ENCODE measurements around the gene ROMO1.

The ROMO1 gene

DNA sequence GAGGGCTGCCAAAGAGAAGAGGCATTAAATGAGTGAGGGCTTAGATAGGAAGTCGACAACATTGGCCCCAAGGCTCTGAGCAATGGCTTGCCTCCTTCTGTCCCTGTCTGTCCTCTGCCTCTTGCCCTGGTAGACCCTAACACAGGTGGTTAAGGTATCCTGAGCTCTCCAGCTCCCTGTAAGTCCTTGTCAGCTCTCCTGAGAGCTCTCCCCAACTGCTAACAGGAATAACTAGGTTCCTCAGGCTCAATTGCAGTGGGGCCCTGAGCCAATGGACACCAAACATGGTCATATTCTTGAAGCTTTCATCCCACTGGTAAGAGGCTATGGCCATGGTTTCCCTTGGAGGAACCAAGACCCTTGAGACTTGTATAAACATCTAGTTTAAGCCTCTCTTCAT is 29.5 kb upstream of the ROMO1 start:
- H3K27me3 ChIP-seq (ENCODE audit: low read depth, low read length), result no peaks in the 10 kb centered on the region
- no peak overlapping the region for H3K4me3 ChIP-seq (ENCODE audit: low read length)
- no peaks in the 10 kb centered on the region for H3K4me1 ChIP-seq (ENCODE audit: low read length)
- H3K4me2 ChIP-seq (ENCODE audit: low read length), result no peak overlapping the region
- no peaks in the 10 kb centered on the region for H4K20me1 ChIP-seq (ENCODE audit: insufficient read depth, low read length)
- peaks cover 42% of the 10 kb centered on the region for H3K36me3 ChIP-seq (replicated peaks; ENCODE audit: low read depth, low read length)
- TF ChIP-seq EZH2phosphoT487 (IDR thresholded peaks at IDR 0.05; ENCODE audit: low read depth), result no peak
- TF ChIP-seq, protein P1, sequence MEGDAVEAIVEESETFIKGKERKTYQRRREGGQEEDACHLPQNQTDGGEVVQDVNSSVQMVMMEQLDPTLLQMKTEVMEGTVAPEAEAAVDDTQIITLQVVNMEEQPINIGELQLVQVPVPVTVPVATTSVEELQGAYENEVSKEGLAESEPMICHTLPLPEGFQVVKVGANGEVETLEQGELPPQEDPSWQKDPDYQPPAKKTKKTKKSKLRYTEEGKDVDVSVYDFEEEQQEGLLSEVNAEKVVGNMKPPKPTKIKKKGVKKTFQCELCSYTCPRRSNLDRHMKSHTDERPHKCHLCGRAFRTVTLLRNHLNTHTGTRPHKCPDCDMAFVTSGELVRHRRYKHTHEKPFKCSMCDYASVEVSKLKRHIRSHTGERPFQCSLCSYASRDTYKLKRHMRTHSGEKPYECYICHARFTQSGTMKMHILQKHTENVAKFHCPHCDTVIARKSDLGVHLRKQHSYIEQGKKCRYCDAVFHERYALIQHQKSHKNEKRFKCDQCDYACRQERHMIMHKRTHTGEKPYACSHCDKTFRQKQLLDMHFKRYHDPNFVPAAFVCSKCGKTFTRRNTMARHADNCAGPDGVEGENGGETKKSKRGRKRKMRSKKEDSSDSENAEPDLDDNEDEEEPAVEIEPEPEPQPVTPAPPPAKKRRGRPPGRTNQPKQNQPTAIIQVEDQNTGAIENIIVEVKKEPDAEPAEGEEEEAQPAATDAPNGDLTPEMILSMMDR (IDR thresholded peaks at IDR 0.05; ENCODE audit: low read depth, low read length), result no peak
- H3K9ac ChIP-seq (ENCODE audit: low read length), result no peak overlapping the region
- H3K9me3 ChIP-seq (ENCODE audit: insufficient read depth, low read length), result no peaks in the 10 kb centered on the region
- H2AFZ ChIP-seq (ENCODE audit: low read depth, low read length), result no peak overlapping the region
- no peak overlapping the region for H3K27ac ChIP-seq (ENCODE audit: low read length)
- peaks cover 5% of the 10 kb centered on the region for H3K79me2 ChIP-seq (ENCODE audit: low read length)

DNA sequence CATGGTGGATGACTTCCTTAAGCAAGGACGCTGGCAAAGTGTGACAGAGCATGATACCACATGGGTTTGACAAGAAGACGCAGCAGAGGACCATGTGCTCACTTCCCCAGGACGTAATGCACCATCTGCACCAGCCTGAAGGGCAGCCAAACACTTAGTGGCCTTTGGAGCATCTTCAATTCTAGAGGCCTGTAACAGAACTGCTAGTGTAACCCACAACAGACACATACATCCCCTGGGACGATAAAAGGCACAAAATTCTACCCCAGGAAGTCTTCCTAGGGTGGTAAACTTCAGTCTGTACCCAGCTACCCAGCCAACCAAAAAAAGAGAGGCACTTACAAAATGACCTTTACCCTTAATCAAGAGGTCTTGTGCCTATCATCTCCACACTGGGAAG is 25.3 kb upstream of the ROMO1 start:
- H3K4me1 ChIP-seq (ENCODE audit: low read length), result no peaks in the 10 kb centered on the region
- peaks cover 28% of the 10 kb centered on the region for H3K36me3 ChIP-seq (replicated peaks; ENCODE audit: low read depth, low read length)
- no peak overlapping the region for H3K9ac ChIP-seq (ENCODE audit: low read length)
- no peak overlapping the region for H2AFZ ChIP-seq (ENCODE audit: low read depth, low read length)
- TF ChIP-seq EZH2phosphoT487 (IDR thresholded peaks at IDR 0.05; ENCODE audit: low read depth), result no peak
- TF ChIP-seq, protein P1 (IDR thresholded peaks at IDR 0.05; ENCODE audit: low read depth, low read length), result no peak
- H3K27me3 ChIP-seq (ENCODE audit: low read depth, low read length), result no peaks in the 10 kb centered on the region
- H4K20me1 ChIP-seq (ENCODE audit: insufficient read depth, low read length), result no peaks in the 10 kb centered on the region
- no peaks in the 10 kb centered on the region for H3K9me3 ChIP-seq (ENCODE audit: insufficient read depth, low read length)
- H3K4me3 ChIP-seq (ENCODE audit: low read length), result no peak overlapping the region
- no peak overlapping the region for H3K27ac ChIP-seq (ENCODE audit: low read length)
- H3K4me2 ChIP-seq (ENCODE audit: low read length), result no peak overlapping the region
- no peaks in the 10 kb centered on the region for H3K79me2 ChIP-seq (ENCODE audit: low read length)

DNA sequence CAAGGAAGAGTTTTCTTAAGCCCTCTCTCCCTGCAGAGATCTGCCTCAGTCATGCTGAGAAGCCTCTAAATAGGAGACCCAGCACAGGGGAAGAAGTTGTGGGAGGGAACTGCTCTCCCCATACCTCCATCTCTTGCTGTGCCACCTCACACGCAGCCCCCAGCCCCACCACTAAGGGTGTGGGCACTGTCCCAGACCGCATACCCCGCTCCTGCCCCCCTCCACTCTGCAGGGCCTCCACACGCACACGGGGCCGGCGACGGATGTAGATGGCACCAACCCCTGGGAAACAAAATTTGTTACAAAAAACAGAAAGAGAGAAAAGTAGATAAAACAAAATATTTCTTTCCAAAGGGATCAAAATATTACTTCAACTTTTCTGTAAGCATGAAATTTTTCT is 24.3 kb upstream of the ROMO1 start:
- Histone ChIP-seq H3K9ac (ENCODE audit: low read length) (no peak overlapping the region), H3K27me3 (ENCODE audit: low read depth, low read length) (no peaks in the 10 kb centered on the region), H3K4me1 (ENCODE audit: low read length) (no peaks in the 10 kb centered on the region), H3K27ac (ENCODE audit: low read length) (no peak overlapping the region), H3K4me2 (ENCODE audit: low read length) (no peak overlapping the region), H3K4me3 (ENCODE audit: low read length) (no peak overlapping the region), H2AFZ (ENCODE audit: low read depth, low read length) (no peak overlapping the region), H3K36me3 (replicated peaks; ENCODE audit: low read depth, low read length) (peaks cover 20% of the 10 kb centered on the region), H4K20me1 (ENCODE audit: insufficient read depth, low read length) (no peaks in the 10 kb centered on the region), H3K79me2 (ENCODE audit: low read length) (no peaks in the 10 kb centered on the region), H3K9me3 (ENCODE audit: insufficient read depth, low read length) (no peaks in the 10 kb centered on the region)
- TF ChIP-seq, protein P1 (IDR thresholded peaks at IDR 0.05; ENCODE audit: low read depth, low read length), result no peak
- no peak for TF ChIP-seq EZH2phosphoT487 (IDR thresholded peaks at IDR 0.05; ENCODE audit: low read depth)

DNA sequence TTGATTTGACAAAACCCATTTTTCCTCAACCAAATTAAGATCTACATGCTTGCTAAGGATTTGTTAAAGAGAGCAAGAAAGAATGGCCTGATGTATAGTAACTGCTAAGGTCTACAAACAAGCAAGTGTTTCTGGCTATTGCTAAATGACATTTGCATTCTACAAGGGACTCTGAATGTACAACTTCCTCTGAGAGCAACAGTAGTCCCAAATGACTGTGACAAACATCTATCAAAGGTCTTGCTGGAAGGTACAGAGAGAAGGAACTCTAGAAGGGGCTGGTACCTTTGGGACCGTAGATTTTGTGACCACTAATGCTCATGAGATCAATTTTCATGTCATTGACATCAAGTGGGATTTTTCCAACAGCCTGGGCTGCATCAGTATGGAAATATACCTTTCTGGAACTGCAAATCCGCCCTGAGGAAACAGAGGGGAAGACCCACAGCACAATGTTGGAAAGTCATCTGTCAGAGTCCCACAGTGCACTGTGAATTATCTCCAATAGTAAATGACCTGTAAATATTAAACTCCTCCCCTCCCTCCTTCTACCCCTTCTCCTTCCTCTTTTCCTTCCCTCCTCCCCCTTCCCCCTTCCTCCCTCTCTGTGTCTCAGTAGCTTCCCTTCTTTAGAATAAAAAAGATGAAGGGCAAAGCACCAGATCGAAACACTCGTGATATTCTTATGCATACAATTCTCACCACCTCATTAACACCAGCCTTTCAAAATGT is 18.6 kb upstream of the ROMO1 start:
- peaks cover 5% of the 10 kb centered on the region for H3K36me3 ChIP-seq (replicated peaks; ENCODE audit: low read depth, low read length)
- H3K4me1 ChIP-seq (ENCODE audit: low read length), result peaks cover 13% of the 10 kb centered on the region
- H3K9me3 ChIP-seq (ENCODE audit: insufficient read depth, low read length), result no peaks in the 10 kb centered on the region
- no peak overlapping the region for H3K9ac ChIP-seq (ENCODE audit: low read length)
- no peak overlapping the region for H2AFZ ChIP-seq (ENCODE audit: low read depth, low read length)
- no peaks in the 10 kb centered on the region for H3K27me3 ChIP-seq (ENCODE audit: low read depth, low read length)
- H3K79me2 ChIP-seq (ENCODE audit: low read length), result no peaks in the 10 kb centered on the region
- peak overlapping the region; percentile 56 for H3K4me2 ChIP-seq (ENCODE audit: low read length)
- TF ChIP-seq EZH2phosphoT487 (IDR thresholded peaks at IDR 0.05; ENCODE audit: low read depth), result no peak
- H3K27ac ChIP-seq (ENCODE audit: low read length), result peak overlapping the region; percentile 72
- H4K20me1 ChIP-seq (ENCODE audit: insufficient read depth, low read length), result no peaks in the 10 kb centered on the region
- H3K4me3 ChIP-seq (ENCODE audit: low read length), result peak overlapping the region; percentile 14
